GM12872 (cell line): ENCODE results near the gene ONECUT2.

Experiments used
- CTCF ChIP-seq: IDR thresholded peaks from 3 replicates; pipeline ENCODE4 v1.5.1; 2011; ENCODE audit warnings: low read depth, mild to moderate bottlenecking, low read length, moderate library complexity; ENCODE audit not compliant: insufficient read depth

ONECUT2 gene

DNA sequence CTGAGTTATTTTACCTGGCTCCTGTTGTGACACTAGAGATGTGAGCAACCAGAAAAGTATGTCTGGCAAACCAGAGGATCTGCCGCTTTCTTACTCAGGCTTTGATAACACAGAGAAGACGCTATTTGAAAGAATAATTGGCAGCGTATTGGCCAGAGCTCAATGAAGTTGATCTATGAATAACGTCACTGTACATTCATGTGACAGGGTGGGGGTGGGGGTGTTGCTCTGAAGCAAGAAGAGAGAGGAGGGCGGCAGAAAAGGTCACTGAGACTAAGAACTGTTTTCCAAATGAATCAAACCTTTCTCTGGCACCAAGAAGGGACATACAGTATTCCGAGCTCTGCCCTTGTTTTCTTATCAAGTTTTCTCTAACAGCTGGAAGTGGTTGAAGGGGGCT is 1.7 kb upstream of the ONECUT2 start:
- TF ChIP-seq CTCF = no peak

DNA sequence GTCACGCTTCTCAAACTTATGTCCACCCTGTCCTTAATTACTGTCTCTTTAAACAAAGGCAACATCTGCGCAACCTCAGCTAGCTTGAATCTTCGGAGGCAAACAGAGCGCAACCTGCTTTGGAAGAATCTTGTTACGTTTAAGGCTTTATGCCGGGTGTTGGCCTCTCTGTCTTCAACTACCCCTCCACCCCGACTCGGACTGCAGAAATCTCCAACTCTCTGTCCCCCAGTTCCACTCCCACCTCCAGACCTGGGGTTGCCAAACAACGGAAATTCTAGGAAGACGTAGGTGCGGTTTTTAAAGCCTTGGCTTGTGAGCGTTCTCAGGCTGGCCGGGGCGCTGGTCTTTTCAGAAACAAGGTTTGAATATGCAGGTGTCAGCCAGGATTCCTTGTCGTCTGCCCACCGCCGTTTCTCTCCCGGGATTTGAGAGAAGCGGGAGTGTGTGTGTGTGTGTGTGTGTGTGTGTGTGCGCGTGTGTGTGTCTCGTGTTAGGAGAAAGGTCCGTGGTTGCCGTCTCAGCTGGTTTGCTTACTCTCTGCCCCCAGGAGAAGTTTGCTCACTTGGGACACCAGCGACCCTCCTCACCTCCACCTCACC is 1.1 kb upstream of the ONECUT2 start:
- TF ChIP-seq CTCF = no peak

DNA sequence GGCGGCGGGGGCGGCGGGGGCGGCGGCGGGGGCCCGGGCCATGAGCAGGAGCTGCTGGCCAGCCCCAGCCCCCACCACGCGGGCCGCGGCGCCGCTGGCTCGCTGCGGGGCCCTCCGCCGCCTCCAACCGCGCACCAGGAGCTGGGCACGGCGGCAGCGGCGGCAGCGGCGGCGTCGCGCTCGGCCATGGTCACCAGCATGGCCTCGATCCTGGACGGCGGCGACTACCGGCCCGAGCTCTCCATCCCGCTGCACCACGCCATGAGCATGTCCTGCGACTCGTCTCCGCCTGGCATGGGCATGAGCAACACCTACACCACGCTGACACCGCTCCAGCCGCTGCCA is 644 bp downstream of the ONECUT2 start:
- no peak for TF ChIP-seq CTCF

GRCh38 chr18:57436191-57436964 is 1.2 kb downstream of the ONECUT2 start:
- TF ChIP-seq CTCF = no peak

GRCh38 chr18:57436965-57437333 is 1.8 kb downstream of the ONECUT2 start:
- no peak for TF ChIP-seq CTCF

DNA sequence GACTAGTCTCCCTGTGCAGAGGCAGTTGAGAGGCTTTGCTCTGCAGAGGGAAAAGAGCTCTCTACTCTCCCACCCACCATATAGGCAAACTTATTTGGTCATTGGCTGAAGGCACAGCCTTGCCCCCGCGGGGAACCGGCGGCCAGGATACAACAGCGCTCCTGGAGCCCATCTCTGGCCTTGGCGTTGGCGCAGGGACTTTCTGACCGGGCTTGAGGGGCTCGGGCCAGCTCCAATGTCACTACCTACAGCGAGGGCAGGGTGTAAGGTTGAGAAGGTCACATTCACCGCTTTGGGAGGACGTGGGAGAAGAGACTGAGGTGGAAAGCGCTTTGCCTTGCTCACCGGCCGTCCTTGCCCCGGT is 2.2 kb downstream of the ONECUT2 start:
- TF ChIP-seq CTCF = no peak

DNA sequence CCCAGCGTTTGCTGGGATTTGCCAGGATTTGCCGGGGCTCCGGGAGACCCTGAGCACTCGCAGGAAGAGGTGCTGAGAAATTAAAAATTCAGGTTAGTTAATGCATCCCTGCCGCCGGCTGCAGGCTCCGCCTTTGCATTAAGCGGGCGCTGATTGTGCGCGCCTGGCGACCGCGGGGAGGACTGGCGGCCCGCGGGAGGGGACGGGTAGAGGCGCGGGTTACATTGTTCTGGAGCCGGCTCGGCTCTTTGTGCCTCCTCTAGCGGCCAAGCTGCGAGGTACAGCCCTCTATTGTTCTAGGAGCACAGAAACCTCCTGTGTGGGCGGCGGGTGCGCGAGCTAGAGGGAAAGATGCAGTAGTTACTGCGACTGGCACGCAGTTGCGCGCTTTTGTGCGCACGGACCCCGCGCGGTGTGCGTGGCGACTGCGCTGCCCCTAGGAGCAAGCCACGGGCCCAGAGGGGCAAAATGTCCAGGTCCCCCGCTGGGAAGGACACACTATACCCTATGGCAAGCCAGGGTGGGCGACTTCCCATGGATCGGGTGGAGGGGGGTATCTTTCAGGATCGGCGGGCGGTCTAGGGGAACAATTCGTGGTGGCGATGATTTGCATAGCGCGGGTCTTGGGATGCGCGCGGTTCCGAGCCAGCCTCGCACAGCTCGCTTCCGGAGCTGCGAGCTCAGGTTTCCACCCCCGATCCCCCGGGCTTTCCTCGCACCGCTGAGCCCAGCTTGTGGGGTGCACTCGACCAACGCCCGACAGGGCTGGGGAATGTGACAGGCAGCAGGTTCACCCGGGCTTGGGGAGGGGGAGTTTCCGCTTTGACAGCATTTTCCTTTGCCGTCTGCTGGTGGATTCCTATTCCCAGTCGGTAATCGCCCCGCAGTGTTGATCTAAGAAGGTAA is 2.8 kb downstream of the ONECUT2 start:
- peak; percentile 46; the same call in 2 of the 3 replicates for TF ChIP-seq CTCF
